ENCODE measurements around the gene MUC5AC. TPM values are rescaled to one million over a fixed set of nuclear protein-coding genes. Genes with fewer than 3 reads are reported as not detected.

MUC5AC gene
- total RNA-seq, 2 experiments from 2014 or later, result not detected

DNA sequence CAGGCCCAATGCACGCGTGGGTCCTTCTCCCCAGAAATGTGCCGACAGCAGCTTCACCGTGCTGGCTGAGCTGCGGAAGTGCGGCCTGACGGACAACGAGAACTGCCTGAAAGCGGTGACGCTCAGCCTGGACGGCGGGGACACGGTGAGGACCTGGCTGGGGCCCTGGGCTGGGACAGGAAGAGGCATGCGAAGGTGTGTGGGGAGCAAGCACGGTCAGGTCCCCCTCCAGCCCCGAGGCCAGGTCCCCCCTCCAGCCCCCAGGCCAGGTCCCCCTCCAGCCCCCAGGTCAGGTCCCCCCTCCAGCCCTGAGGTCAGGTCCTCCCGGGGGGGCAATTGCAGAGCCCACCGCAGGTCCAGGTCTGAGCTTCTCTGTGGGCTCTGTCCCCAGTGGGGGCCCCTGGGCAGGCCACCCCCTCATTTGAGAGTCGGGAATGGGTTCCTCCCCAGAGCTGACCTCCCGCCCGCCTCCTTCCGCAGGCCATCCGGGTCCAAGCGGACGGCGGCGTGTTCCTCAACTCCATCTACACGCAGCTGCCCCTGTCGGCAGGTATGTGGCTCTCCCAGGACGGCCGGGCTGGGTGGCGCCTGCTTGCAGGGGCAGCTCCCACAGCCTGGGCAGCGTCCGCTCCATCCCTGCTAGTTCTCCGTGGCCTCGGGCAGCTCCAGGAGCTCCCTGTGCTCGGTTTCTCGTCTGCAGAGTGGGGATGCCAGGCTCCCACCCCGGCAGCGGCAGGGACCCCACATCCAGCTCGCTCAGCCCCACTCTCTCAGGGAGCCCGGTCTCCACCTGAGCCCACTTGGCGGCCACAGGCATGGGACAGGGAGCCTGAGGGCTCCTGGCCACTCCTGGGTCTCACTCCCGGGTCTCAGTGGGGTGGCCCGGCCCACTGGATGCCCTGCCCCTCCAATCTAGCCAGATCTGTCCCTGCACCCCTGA, 73.0 kb downstream of the MUC5AC start:
- Mint-ChIP-seq H3K9me3 (no peaks in the 10 kb centered on the region), H3K27ac (no peak overlapping the region), H3K27me3 (no peaks in the 10 kb centered on the region), H3K4me1 (ENCODE audit: low read depth) (no peaks in the 10 kb centered on the region), H3K36me3 (ENCODE audit: low read depth) (no peaks in the 10 kb centered on the region), H3K4me3 (no peak overlapping the region)
- ATAC-seq (ENCODE audit: poor library complexity) (no peak), DNase-seq (peak in 1 of 14 experiments; percentile 1)
- TF ChIP-seq, protein P1, sequence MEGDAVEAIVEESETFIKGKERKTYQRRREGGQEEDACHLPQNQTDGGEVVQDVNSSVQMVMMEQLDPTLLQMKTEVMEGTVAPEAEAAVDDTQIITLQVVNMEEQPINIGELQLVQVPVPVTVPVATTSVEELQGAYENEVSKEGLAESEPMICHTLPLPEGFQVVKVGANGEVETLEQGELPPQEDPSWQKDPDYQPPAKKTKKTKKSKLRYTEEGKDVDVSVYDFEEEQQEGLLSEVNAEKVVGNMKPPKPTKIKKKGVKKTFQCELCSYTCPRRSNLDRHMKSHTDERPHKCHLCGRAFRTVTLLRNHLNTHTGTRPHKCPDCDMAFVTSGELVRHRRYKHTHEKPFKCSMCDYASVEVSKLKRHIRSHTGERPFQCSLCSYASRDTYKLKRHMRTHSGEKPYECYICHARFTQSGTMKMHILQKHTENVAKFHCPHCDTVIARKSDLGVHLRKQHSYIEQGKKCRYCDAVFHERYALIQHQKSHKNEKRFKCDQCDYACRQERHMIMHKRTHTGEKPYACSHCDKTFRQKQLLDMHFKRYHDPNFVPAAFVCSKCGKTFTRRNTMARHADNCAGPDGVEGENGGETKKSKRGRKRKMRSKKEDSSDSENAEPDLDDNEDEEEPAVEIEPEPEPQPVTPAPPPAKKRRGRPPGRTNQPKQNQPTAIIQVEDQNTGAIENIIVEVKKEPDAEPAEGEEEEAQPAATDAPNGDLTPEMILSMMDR (IDR thresholded peaks at IDR 0.05), result no peak
- ChIA-PET CTCF (no interaction called here), POLR2A (no interaction called here)
- intact Hi-C loops (cut with DNase I, micrococcal nuclease), result no loop called here
- Histone ChIP-seq H3K4me1 (ENCODE audit: insufficient read depth, low read length) (no peaks in the 10 kb centered on the region), H3K27ac (ENCODE audit: low read depth in 1 of 2, low read length in 2 of 2) (no peak overlapping the region), H3K36me3 (ENCODE audit: insufficient read depth, low read length) (no peaks in the 10 kb centered on the region), H3K9me3 (ENCODE audit: control insufficient read depth in 1 of 2, insufficient read depth in 1 of 2, low read length in 2 of 2) (no peaks in the 10 kb centered on the region), H3K4me3 (ENCODE audit: low read length) (no peak overlapping the region), H3K27me3 (ENCODE audit: control insufficient read depth in 1 of 2, insufficient read depth in 2 of 2, low read length in 2 of 2) (no peaks in the 10 kb centered on the region)

DNA sequence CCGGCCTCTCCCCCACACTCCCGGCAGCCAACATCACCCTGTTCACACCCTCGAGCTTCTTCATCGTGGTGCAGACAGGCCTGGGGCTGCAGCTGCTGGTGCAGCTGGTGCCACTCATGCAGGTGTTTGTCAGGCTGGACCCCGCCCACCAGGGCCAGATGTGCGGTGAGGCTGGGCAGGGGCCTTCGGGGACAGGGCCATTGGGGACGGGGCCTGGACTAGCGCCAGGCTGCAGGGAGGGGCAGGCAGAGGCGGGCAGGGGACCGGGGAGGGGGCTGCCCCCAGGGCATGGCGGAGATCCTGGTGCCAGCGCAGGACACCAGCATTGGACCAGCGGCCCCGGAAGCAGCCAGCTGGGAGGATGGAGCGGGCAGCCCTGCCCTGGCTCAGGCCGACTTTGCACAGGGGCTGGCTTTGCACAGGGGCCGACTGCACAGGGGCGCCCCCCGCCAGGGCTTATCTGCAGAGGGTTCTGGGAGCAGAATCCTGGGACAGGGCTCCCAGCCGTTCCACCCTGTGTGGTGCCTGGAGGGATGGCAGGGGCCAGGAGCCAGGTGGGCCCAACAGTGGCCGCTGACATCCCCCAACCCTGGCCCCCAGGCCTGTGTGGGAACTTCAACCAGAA, 73.8 kb downstream of the MUC5AC start:
- no peaks in the 10 kb centered on the region for H3K27me3 Mint-ChIP-seq
- no peaks in the 10 kb centered on the region for H3K9me3 ChIP-seq (ENCODE audit: control insufficient read depth in 1 of 2, insufficient read depth in 1 of 2, low read length in 2 of 2)
- no peaks in the 10 kb centered on the region for H3K27me3 ChIP-seq (ENCODE audit: control insufficient read depth in 1 of 2, insufficient read depth in 2 of 2, low read length in 2 of 2)
- intact Hi-C loops (cut with DNase I, micrococcal nuclease), result no loop called here
- no peak overlapping the region for H3K4me3 Mint-ChIP-seq
- H3K4me1 Mint-ChIP-seq (ENCODE audit: low read depth), result no peaks in the 10 kb centered on the region
- ATAC-seq (ENCODE audit: poor library complexity), result no peak
- ChIA-PET CTCF (no interaction called here), POLR2A (no interaction called here)
- no peak overlapping the region for H3K27ac ChIP-seq (ENCODE audit: low read depth in 1 of 2, low read length in 2 of 2)
- TF ChIP-seq, protein P1 (IDR thresholded peaks at IDR 0.05), result no peak
- H3K36me3 Mint-ChIP-seq (ENCODE audit: low read depth), result no peaks in the 10 kb centered on the region
- H3K9me3 Mint-ChIP-seq, result no peaks in the 10 kb centered on the region
- no peaks in the 10 kb centered on the region for H3K4me1 ChIP-seq (ENCODE audit: insufficient read depth, low read length)
- DNase-seq, result peak in 1 of 14 experiments; percentile 3
- no peaks in the 10 kb centered on the region for H3K36me3 ChIP-seq (ENCODE audit: insufficient read depth, low read length)
- no peak overlapping the region for H3K27ac Mint-ChIP-seq
- no peak overlapping the region for H3K4me3 ChIP-seq (ENCODE audit: low read length)

DNA sequence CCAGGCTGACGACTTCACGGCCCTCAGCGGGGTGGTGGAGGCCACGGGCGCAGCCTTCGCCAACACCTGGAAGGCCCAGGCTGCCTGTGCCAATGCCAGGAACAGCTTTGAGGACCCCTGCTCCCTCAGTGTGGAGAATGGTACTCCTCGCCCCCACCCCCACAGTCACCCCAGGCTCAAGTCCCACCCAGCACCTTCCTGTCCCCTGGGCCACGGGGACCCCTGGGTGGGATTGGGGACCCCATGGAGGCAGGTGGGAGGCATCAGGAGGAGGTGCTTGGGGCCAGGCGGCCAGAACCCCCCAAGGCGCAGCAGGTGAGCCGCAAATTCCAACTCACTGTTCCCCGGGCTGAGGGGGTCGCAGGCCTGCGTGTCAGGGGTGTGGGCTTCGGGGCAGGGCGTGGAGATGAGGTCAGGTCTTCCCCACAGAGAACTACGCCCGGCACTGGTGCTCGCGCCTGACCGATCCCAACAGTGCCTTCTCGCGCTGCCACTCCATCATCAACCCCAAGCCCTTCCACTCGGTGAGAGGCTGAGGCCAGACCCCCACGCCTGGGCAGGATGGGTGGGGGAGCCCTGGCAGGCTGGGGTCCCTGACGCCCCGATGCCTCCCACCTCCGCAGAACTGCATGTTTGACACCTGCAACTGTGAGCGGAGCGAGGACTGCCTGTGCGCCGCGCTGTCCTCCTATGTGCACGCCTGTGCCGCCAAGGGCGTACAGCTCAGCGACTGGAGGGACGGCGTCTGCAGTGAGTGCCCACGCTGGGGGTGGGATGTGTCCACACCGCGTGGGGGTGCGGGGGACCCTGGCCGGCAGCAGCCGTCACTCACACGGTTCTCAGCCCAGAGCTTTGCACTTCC, 74.5 kb downstream of the MUC5AC start:
- ATAC-seq (ENCODE audit: poor library complexity), result no peak
- CTCF ChIA-PET, result no interaction called here
- Mint-ChIP-seq H3K4me1 (ENCODE audit: low read depth) (no peaks in the 10 kb centered on the region), H3K9me3 (no peaks in the 10 kb centered on the region), H3K4me3 (no peak overlapping the region), H3K27me3 (no peaks in the 10 kb centered on the region), H3K27ac (no peak overlapping the region), H3K36me3 (ENCODE audit: low read depth) (no peaks in the 10 kb centered on the region)
- intact Hi-C loops (cut with DNase I, micrococcal nuclease), result no loop called here
- H3K27ac ChIP-seq (ENCODE audit: low read depth in 1 of 2, low read length in 2 of 2), result no peak overlapping the region
- TF ChIP-seq, protein P1 (IDR thresholded peaks at IDR 0.05), result no peak
- no peak overlapping the region for H3K4me3 ChIP-seq (ENCODE audit: low read length)
- peak in 1 of 14 experiments; percentile 1 for DNase-seq
- H3K4me1 ChIP-seq (ENCODE audit: insufficient read depth, low read length), result no peaks in the 10 kb centered on the region
- H3K27me3 ChIP-seq (ENCODE audit: control insufficient read depth in 1 of 2, insufficient read depth in 2 of 2, low read length in 2 of 2), result no peaks in the 10 kb centered on the region
- no peaks in the 10 kb centered on the region for H3K36me3 ChIP-seq (ENCODE audit: insufficient read depth, low read length)
- H3K9me3 ChIP-seq (ENCODE audit: control insufficient read depth in 1 of 2, insufficient read depth in 1 of 2, low read length in 2 of 2), result no peaks in the 10 kb centered on the region
- POLR2A ChIA-PET, result no interaction called here
